ENCODE data around the gene ANGPT4.

GRCh38 chr20:952196-952795 lies 36.2 kb upstream of the ANGPT4 start:
- TF ChIP-seq, protein P1, sequence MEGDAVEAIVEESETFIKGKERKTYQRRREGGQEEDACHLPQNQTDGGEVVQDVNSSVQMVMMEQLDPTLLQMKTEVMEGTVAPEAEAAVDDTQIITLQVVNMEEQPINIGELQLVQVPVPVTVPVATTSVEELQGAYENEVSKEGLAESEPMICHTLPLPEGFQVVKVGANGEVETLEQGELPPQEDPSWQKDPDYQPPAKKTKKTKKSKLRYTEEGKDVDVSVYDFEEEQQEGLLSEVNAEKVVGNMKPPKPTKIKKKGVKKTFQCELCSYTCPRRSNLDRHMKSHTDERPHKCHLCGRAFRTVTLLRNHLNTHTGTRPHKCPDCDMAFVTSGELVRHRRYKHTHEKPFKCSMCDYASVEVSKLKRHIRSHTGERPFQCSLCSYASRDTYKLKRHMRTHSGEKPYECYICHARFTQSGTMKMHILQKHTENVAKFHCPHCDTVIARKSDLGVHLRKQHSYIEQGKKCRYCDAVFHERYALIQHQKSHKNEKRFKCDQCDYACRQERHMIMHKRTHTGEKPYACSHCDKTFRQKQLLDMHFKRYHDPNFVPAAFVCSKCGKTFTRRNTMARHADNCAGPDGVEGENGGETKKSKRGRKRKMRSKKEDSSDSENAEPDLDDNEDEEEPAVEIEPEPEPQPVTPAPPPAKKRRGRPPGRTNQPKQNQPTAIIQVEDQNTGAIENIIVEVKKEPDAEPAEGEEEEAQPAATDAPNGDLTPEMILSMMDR (IDR thresholded peaks at IDR 0.05; ENCODE audit: low read depth, low read length), result no peak
- TF ChIP-seq, protein P2, sequence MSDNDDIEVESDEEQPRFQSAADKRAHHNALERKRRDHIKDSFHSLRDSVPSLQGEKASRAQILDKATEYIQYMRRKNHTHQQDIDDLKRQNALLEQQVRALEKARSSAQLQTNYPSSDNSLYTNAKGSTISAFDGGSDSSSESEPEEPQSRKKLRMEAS (IDR thresholded peaks at IDR 0.05; ENCODE audit: low read depth, low read length), result no peak
